HEK293 (cell line): ENCODE results near the gene GATAD1.

Experiments
- CTCF ChIA-PET: fragments of 350-600 bp; formaldehyde crosslinking; extraction: SDS; loops from one replicate; lab custom pipeline; 2021; ENCODE audit warnings: antibody characterized with exemption; lab: Yijun Ruan, JAX
- POLR2A ChIA-PET: fragments of 300-600 bp; formaldehyde crosslinking; extraction: SDS; loops from one replicate; lab custom pipeline; 2020; ENCODE audit warnings: antibody characterized with exemption, inconsistent platforms; lab: Yijun Ruan, JAX
- H3K27ac ChIP-seq: fragments of 200-500 bp; sonication (Bioruptor generic); 2 replicates; pipeline ENCODE4 v1.5.1; 2014; ENCODE audit warnings: low read depth, low read length, control low read depth, inconsistent platforms; ENCODE audit errors: extremely low read depth
- H3K36me3 ChIP-seq, 2 experiments: fragments of 200-500 bp in 1 of 2; sonication (Bioruptor generic) in 1 of 2; 1 replicate in 1 of 2; 2 replicates in 1 of 2; pipeline ENCODE4 v1.5.1; 2014 to 2017; ENCODE audit warnings: inconsistent platforms in 2 of 2, low read length in 2 of 2; ENCODE audit not compliant: control insufficient read depth in 2 of 2, insufficient read depth in 1 of 2
- H3K4me1 ChIP-seq: fragments of 200-500 bp; sonication (Bioruptor generic); 2 replicates; pipeline ENCODE4 v1.5.1; 2014; ENCODE audit warnings: mild to moderate bottlenecking, low read length, inconsistent platforms; ENCODE audit not compliant: control insufficient read depth, insufficient read depth
- H3K4me3 ChIP-seq: 2 replicates; pipeline ENCODE4 v1.5.1; 2011; ENCODE audit warnings: low read depth, mild to moderate bottlenecking, control low read depth, low read length, moderate library complexity
- H3K9me3 ChIP-seq: fragments of 200-500 bp; sonication (Bioruptor generic); 2 replicates; pipeline ENCODE4 v1.5.1; 2014; ENCODE audit warnings: low read depth, low read length, inconsistent platforms; ENCODE audit not compliant: control insufficient read depth, insufficient read depth
- CTCF ChIP-seq: fragments of 450-650 bp; formaldehyde crosslinking; IDR thresholded peaks from 2 replicates; pipeline ENCODE4 v1.5.1; 2016; ENCODE audit warnings: missing biosample characterization, missing genetic modification characterization
- HOXC10 ChIP-seq: sonication (generic); formaldehyde crosslinking; IDR thresholded peaks from 2 replicates; pipeline ENCODE4 v1.8.1; 2023; ENCODE audit warnings: mild to moderate bottlenecking, missing genetic modification reagents
- PRDM10 ChIP-seq: fragments of 450-650 bp; formaldehyde crosslinking; IDR thresholded peaks from 2 replicates; pipeline ENCODE4 v1.5.1; 2016; ENCODE audit warnings: missing biosample characterization, missing genetic modification characterization
- RBAK ChIP-seq: fragments of 450-650 bp; formaldehyde crosslinking; IDR thresholded peaks from 2 replicates; pipeline ENCODE4 v1.5.1; 2016; ENCODE audit warnings: missing biosample characterization, missing genetic modification characterization
- SCRT1 ChIP-seq: fragments of 450-650 bp; formaldehyde crosslinking; IDR thresholded peaks from 2 replicates; pipeline ENCODE4 v1.5.1; 2016; ENCODE audit warnings: missing biosample characterization, missing genetic modification characterization, borderline replicate concordance
- SCRT2 ChIP-seq: fragments of 450-650 bp; formaldehyde crosslinking; IDR thresholded peaks from 2 replicates; pipeline ENCODE4 v1.5.1; 2016; ENCODE audit warnings: missing biosample characterization, missing genetic modification characterization
- TCF7L2 ChIP-seq: IDR thresholded peaks from 2 replicates; pipeline ENCODE4 v1.6.1; 2011; ENCODE audit warnings: low read depth, mild to moderate bottlenecking, inconsistent platforms, low read length, moderate library complexity, borderline replicate concordance
- ZFHX2 ChIP-seq: fragments of 450-650 bp; formaldehyde crosslinking; conservative IDR thresholded peaks from 2 replicates; pipeline ENCODE4 v1.5.1; 2016; ENCODE audit warnings: missing biosample characterization, missing genetic modification characterization
- ZFP41 ChIP-seq: fragments of 450-650 bp; formaldehyde crosslinking; IDR thresholded peaks from 2 replicates; pipeline ENCODE4 v1.5.1; 2016; ENCODE audit warnings: missing biosample characterization, missing genetic modification characterization, borderline replicate concordance
- ZIC2 ChIP-seq: fragments of 450-650 bp; formaldehyde crosslinking; IDR thresholded peaks from 2 replicates; pipeline ENCODE4 v1.5.1; 2016; ENCODE audit warnings: missing biosample characterization, missing genetic modification characterization
- ZNF146 ChIP-seq: fragments of 450-650 bp; formaldehyde crosslinking; IDR thresholded peaks from 2 replicates; pipeline ENCODE4 v1.5.1; 2016; ENCODE audit warnings: missing biosample characterization, missing genetic modification characterization
- ZNF148 ChIP-seq: fragments of 450-650 bp; formaldehyde crosslinking; IDR thresholded peaks from 2 replicates; pipeline ENCODE4 v1.5.0; 2017; ENCODE audit warnings: missing biosample characterization, missing genetic modification characterization, borderline replicate concordance
- ZNF175 ChIP-seq: fragments of 450-650 bp; formaldehyde crosslinking; IDR thresholded peaks from 2 replicates; pipeline ENCODE4 v1.5.1; 2016; ENCODE audit warnings: missing biosample characterization, missing genetic modification characterization
- ZNF214 ChIP-seq: fragments of 450-650 bp; formaldehyde crosslinking; IDR thresholded peaks from 2 replicates; pipeline ENCODE4 v1.5.1; 2017; ENCODE audit warnings: missing biosample characterization, mild to moderate bottlenecking, missing genetic modification characterization, borderline replicate concordance
- ZNF248 ChIP-seq: fragments of 450-650 bp; formaldehyde crosslinking; IDR thresholded peaks from 2 replicates; pipeline ENCODE4 v1.5.1; 2017; ENCODE audit warnings: missing biosample characterization, missing genetic modification characterization
- ZNF274 ChIP-seq, 2 experiments: fragments of 200-500 bp in 1 of 2; fragments of 450-650 bp in 1 of 2; sonication (Bioruptor generic) in 1 of 2; formaldehyde crosslinking in 1 of 2; IDR thresholded peaks; 2 replicates each; pipeline versions ENCODE4 v1.5.1 to v1.6.1; 2014 to 2016; ENCODE audit warnings: borderline replicate concordance in 1 of 2, inconsistent platforms in 1 of 2, low read length in 1 of 2, missing biosample characterization in 1 of 2, missing genetic modification characterization in 1 of 2
- ZNF335 ChIP-seq: fragments of 450-650 bp; formaldehyde crosslinking; conservative IDR thresholded peaks from 2 replicates; pipeline ENCODE4 v1.5.1; 2016; ENCODE audit warnings: missing biosample characterization, missing genetic modification characterization
- ZNF394 ChIP-seq: fragments of 450-650 bp; formaldehyde crosslinking; IDR thresholded peaks from 2 replicates; pipeline ENCODE4 v1.5.1; 2016; ENCODE audit warnings: missing biosample characterization, missing genetic modification characterization, mild to moderate bottlenecking, moderate library complexity, borderline replicate concordance
- ZNF530 ChIP-seq: fragments of 450-650 bp; formaldehyde crosslinking; IDR thresholded peaks from 2 replicates; pipeline ENCODE4 v1.5.1; 2016; ENCODE audit warnings: low read depth, missing biosample characterization, missing genetic modification characterization
- ZNF560 ChIP-seq: fragments of 450-650 bp; formaldehyde crosslinking; IDR thresholded peaks from 2 replicates; pipeline ENCODE4 v1.5.1; 2017; ENCODE audit warnings: missing biosample characterization, missing genetic modification characterization, borderline replicate concordance
- ZNF561 ChIP-seq: fragments of 450-650 bp; IDR thresholded peaks from 2 replicates; pipeline ENCODE4 v1.5.1; 2018; ENCODE audit warnings: missing biosample characterization, missing genetic modification characterization, borderline replicate concordance
- ZNF621 ChIP-seq: fragments of 450-650 bp; formaldehyde crosslinking; IDR thresholded peaks from 2 replicates; pipeline ENCODE4 v1.5.1; 2017; ENCODE audit warnings: missing biosample characterization, missing genetic modification characterization
- ZNF645 ChIP-seq: fragments of 450-650 bp; formaldehyde crosslinking; IDR thresholded peaks from 2 replicates; pipeline ENCODE4; 2016; ENCODE audit warnings: missing biosample characterization, missing genetic modification characterization
- ZNF654 ChIP-seq: fragments of 450-650 bp; formaldehyde crosslinking; IDR thresholded peaks from 2 replicates; pipeline ENCODE4 v1.5.1; 2016; ENCODE audit warnings: low read depth, missing biosample characterization, missing genetic modification characterization
- ZNF777 ChIP-seq: fragments of 450-650 bp; formaldehyde crosslinking; IDR thresholded peaks from 2 replicates; pipeline ENCODE4 v1.5.1; 2017; ENCODE audit warnings: missing biosample characterization, missing genetic modification characterization, borderline replicate concordance
- ZNF830 ChIP-seq: fragments of 450-650 bp; IDR thresholded peaks from 2 replicates; pipeline ENCODE4 v1.5.0; 2018; ENCODE audit warnings: missing biosample characterization, missing genetic modification characterization, low read depth, mild to moderate bottlenecking, moderate library complexity
- ZNF843 ChIP-seq: fragments of 450-650 bp; formaldehyde crosslinking; IDR thresholded peaks from 2 replicates; pipeline ENCODE4 v1.5.1; 2016; ENCODE audit warnings: missing biosample characterization, missing genetic modification characterization

GATAD1 gene

GRCh38 chr7:92461027-92462003 is 14.0 kb downstream of the GATAD1 start:
- Histone ChIP-seq H3K4me3 (no peak overlapping the region), H3K9me3 (no peaks in the 10 kb centered on the region), H3K4me1 (no peaks in the 10 kb centered on the region), H3K36me3 (peaks cover 5 to 9% of the 10 kb centered on the region in 2 experiments; a peak in 2 of 3 replicates), H3K27ac (no peak overlapping the region)
- ChIA-PET POLR2A (interaction anchor here (1.5 kb wide), 1 partner anchor 14 kb away, joined by 5 read pairs; the partner anchor contains the start of gene GATAD1), CTCF (interaction anchor here (0.5 to 3.0 kb wide), 31 partner anchors 10 to 1250 kb away, joined by 3 to 29 read pairs (median 4); partner anchors contain the start of genes CYP51A1, GATAD1, LRRD1 and MTERF1)
- TF ChIP-seq PRDM10 (tag by site-specific recombination) (no peak), ZNF148 (tag by site-specific recombination) (no peak), ZFP41 (tag by site-specific recombination) (no peak), ZNF175 (tag by site-specific recombination) (no peak), ZNF530 (tag by site-specific recombination) (no peak), ZNF621 (tag by site-specific recombination) (no peak), ZNF843 (tag by site-specific recombination) (no peak), ZNF830 (tag by site-specific recombination) (no peak), ZFHX2 (no peak), RBAK (tag by site-specific recombination) (no peak), HOXC10 (CRISPR knock-in tag) (no peak), ZNF214 (no peak), ZNF394 (tag by site-specific recombination) (no peak), SCRT1 (tag by site-specific recombination) (peak; percentile 57; the same call in 1 of the 2 replicates), ZNF645 (tag by site-specific recombination) (no peak), TCF7L2 (no peak), ZIC2 (no peak), ZNF777 (tag by site-specific recombination) (no peak), ZNF335 (tag by site-specific recombination) (no peak), ZNF560 (tag by site-specific recombination) (no peak), ZNF654 (tag by site-specific recombination) (peak; percentile 80), SCRT2 (tag by site-specific recombination) (peak; percentile 83), ZNF146 (no peak), ZNF274 (IDR thresholded peaks at IDR 0.05; ENCODE audit: low read length) (no peak), ZNF274 (tag by site-specific recombination; IDR thresholded peaks at IDR 0.05; ENCODE audit: borderline replicate concordance) (no peak), CTCF (tag by site-specific recombination) (peak; percentile 36; the same call in 1 of the 2 replicates), ZNF248 (tag by site-specific recombination) (no peak), ZNF561 (tag by site-specific recombination) (no peak)
